GM06990 (cell line): ENCODE results near the gene ARPP21.

Experiments used
- DNase-seq: peaks from one replicate; pipeline ENCODE4 v3.0.0-alpha.2; 2011; ENCODE audit not compliant: insufficient read length; ENCODE audit errors: extremely low read depth
- H3K27me3 ChIP-seq: replicated peaks from 2 replicates; pipeline ENCODE4 v1.6.0; 2011; ENCODE audit warnings: low read length; ENCODE audit not compliant: control insufficient read depth, insufficient read depth
- H3K36me3 ChIP-seq: 2 replicates; pipeline ENCODE4 v1.5.1; 2011; ENCODE audit warnings: low read length; ENCODE audit not compliant: control insufficient read depth, insufficient read depth
- H3K4me3 ChIP-seq: replicated peaks from 2 replicates; pipeline ENCODE4 v1.5.1; 2011; ENCODE audit warnings: low read depth, mild to moderate bottlenecking, control low read depth, low read length
- CTCF ChIP-seq: IDR thresholded peaks from 2 replicates; pipeline ENCODE4 v1.5.1; 2011; ENCODE audit warnings: low read length, control low read depth, mild to moderate bottlenecking, inconsistent platforms; ENCODE audit not compliant: insufficient read depth, poor library complexity, severe bottlenecking

ARPP21 gene

GRCh38 chr3:35673017-35673416, 33.7 kb downstream of the ARPP21 start:
- no peak for TF ChIP-seq CTCF
- no peak overlapping the region for H3K4me3 ChIP-seq
- no peaks in the 10 kb centered on the region for H3K36me3 ChIP-seq
- no peak for DNase-seq
- H3K27me3 ChIP-seq: no peaks in the 10 kb centered on the region

- no peak overlapping the region for H3K4me3 ChIP-seq
- no peak for DNase-seq
- no peaks in the 10 kb centered on the region for H3K27me3 ChIP-seq
- no peaks in the 10 kb centered on the region for H3K36me3 ChIP-seq
- TF ChIP-seq CTCF: no peak
Observed at GRCh38 chr3:35674451-35675109, 35.3 kb downstream of the ARPP21 start.

GRCh38 chr3:35675206-35675605, 35.9 kb downstream of the ARPP21 start:
- no peak for TF ChIP-seq CTCF
- DNase-seq: no peak
- Histone ChIP-seq H3K36me3 (no peaks in the 10 kb centered on the region), H3K27me3 (no peaks in the 10 kb centered on the region), H3K4me3 (no peak overlapping the region)

- no peaks in the 10 kb centered on the region for H3K36me3 ChIP-seq
- TF ChIP-seq CTCF: no peak
- no peak for DNase-seq
- H3K27me3 ChIP-seq: no peaks in the 10 kb centered on the region
- no peak overlapping the region for H3K4me3 ChIP-seq
Observed at GRCh38 chr3:35675621-35676020, 36.3 kb downstream of the ARPP21 start.

- no peak for DNase-seq
- H3K36me3 ChIP-seq: no peaks in the 10 kb centered on the region
- no peak overlapping the region for H3K4me3 ChIP-seq
- no peak for TF ChIP-seq CTCF
- no peaks in the 10 kb centered on the region for H3K27me3 ChIP-seq
Observed at GRCh38 chr3:35677797-35678196, 38.5 kb downstream of the ARPP21 start.
